Body of pancreas (tissue), 4 donors: ENCODE results near the gene COX6A2. TPM values are rescaled to one million over a fixed set of nuclear protein-coding genes. Genes with fewer than 3 reads are reported as not detected.

ENCODE experiments used
- ATAC-seq: fragments of 150-250 bp; one replicate; pipeline ENCODE4 v1.9.1; 2016
- DNase-seq, 4 donors: peaks; one replicate each; pipeline ENCODE4 v3.0.0-alpha.2; 2019
- H3K27ac ChIP-seq, 4 donors: fragments of 200-600 bp; sonication (generic); 1 replicate in 3 of 4; 2 replicates in 1 of 4; pipeline versions ENCODE4 v1.5.1 to v1.6.1; 2016 to 2019; ENCODE audit warnings: mild to moderate bottlenecking in 1 of 4, mixed read lengths in 1 of 4, moderate library complexity in 1 of 4
- H3K27me3 ChIP-seq, 2 donors: fragments of 200-600 bp; sonication (generic); one replicate each; pipeline ENCODE4 v1.6.0; 2016; ENCODE audit warnings: mild to moderate bottlenecking in 1 of 2
- H3K36me3 ChIP-seq, 2 donors: fragments of 200-600 bp; sonication (generic); replicated peaks in 1 of 2; 2 replicates each; pipeline ENCODE4 v1.5.1; 2016; ENCODE audit warnings: low read depth in 2 of 2; ENCODE audit not compliant: insufficient read depth in 1 of 2
- H3K4me1 ChIP-seq: fragments of 200-600 bp; sonication (generic); one replicate; pipeline ENCODE4 v1.6.0; 2016
- H3K4me3 ChIP-seq, 2 donors: fragments of 200-600 bp; sonication (generic); 1 replicate in 1 of 2; 2 replicates in 1 of 2; pipeline ENCODE4 v1.5.1; 2016 to 2019
- H3K9me3 ChIP-seq, 3 donors: fragments of 200-600 bp; sonication (generic); 1 replicate in 2 of 3; 2 replicates in 1 of 3; pipeline ENCODE4 v1.5.1; 2016
- POLR2A ChIP-seq, 3 donors: fragments of 450-650 bp; IDR thresholded peaks; one replicate each; pipeline ENCODE4 v1.6.1; 2016; ENCODE audit warnings: antibody characterized with exemption in 3 of 3, mild to moderate bottlenecking in 2 of 3
- WGBS, 2 donors: methylation state at CpG; one replicate each; pipeline ENCODE4 v1.1.5; 2017; 5-methylcytosine and 5-hydroxymethylcytosine counted together
- intact Hi-C: fragments of 100-400 bp; cut with DNase I; formaldehyde crosslinking; loops from one replicate; pipeline ENCODE4 v1.15.1; 2023
- total RNA-seq, 2 donors: library from RNA; depleted of rRNA; stranded (reverse); fragments of >200 nt; gene quantifications; one replicate each; pipeline ENCODE4 v1.1.0, GENCODE V29; 2016
- TF ChIP-seq, protein P1 (sequence below), 7 experiments: fragments of 450-650 bp in 4 of 7; fragments of 200-600 bp in 3 of 7; sonication (generic) in 3 of 7; IDR thresholded peaks; one replicate each; pipeline ENCODE4 v1.5.1; 2016 to 2019; ENCODE audit warnings: antibody characterized with exemption in 7 of 7

Gene COX6A2
- total RNA-seq, 2 donors from 2014 or later: not detected

DNA sequence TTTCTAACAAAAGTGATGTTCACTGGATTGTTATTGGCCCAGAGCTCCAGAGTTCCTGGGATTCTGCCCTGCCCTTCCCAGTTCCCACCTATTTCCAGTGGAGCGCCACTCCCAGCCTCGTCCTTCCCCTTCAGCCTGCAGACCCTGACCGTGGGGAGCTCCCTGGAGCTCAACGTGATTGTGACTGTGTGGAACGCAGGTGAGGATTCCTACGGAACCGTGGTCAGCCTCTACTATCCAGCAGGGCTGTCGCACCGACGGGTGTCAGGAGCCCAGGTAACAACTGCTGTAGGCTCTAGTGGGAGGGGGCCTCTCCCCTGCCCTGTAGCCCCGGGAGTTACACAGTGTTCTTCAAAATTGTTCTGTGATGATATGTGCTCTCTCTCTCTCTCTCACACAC, 11.8 kb downstream of the COX6A2 start:
- ATAC-seq (no peak), DNase-seq (no peak)
- intact Hi-C loops: no loop called here
- peaks cover 0 to 4% of the 10 kb centered on the region in 2 donors for H3K27me3 ChIP-seq
- 66 to 70% methylated on average over 8 to 11 of the region's 11 CpGs for WGBS, 2 donors
- no peaks in the 10 kb centered on the region for H3K4me1 ChIP-seq
- no peaks in the 10 kb centered on the region for H3K36me3 ChIP-seq
- H3K9me3 ChIP-seq: no peaks in the 10 kb centered on the region
- TF ChIP-seq, protein P1, sequence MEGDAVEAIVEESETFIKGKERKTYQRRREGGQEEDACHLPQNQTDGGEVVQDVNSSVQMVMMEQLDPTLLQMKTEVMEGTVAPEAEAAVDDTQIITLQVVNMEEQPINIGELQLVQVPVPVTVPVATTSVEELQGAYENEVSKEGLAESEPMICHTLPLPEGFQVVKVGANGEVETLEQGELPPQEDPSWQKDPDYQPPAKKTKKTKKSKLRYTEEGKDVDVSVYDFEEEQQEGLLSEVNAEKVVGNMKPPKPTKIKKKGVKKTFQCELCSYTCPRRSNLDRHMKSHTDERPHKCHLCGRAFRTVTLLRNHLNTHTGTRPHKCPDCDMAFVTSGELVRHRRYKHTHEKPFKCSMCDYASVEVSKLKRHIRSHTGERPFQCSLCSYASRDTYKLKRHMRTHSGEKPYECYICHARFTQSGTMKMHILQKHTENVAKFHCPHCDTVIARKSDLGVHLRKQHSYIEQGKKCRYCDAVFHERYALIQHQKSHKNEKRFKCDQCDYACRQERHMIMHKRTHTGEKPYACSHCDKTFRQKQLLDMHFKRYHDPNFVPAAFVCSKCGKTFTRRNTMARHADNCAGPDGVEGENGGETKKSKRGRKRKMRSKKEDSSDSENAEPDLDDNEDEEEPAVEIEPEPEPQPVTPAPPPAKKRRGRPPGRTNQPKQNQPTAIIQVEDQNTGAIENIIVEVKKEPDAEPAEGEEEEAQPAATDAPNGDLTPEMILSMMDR (IDR thresholded peaks at IDR 0.05): no peak
- TF ChIP-seq POLR2A (IDR thresholded peaks at IDR 0.05): no peak
- no peak overlapping the region for H3K27ac ChIP-seq
- no peak overlapping the region for H3K4me3 ChIP-seq

GRCh38 chr16:31414706-31415105, 13.5 kb downstream of the COX6A2 start:
- no peak for ATAC-seq
- no peak for TF ChIP-seq POLR2A (IDR thresholded peaks at IDR 0.05)
- TF ChIP-seq, protein P1 (IDR thresholded peaks at IDR 0.05): no peak
- 70 to 72% methylated on average over 3 to 4 of the region's 4 CpGs for WGBS, 2 donors
- no peaks in the 10 kb centered on the region for H3K9me3 ChIP-seq
- intact Hi-C loops: no loop called here
- no peak overlapping the region for H3K4me3 ChIP-seq
- H3K36me3 ChIP-seq: no peaks in the 10 kb centered on the region
- H3K4me1 ChIP-seq: no peaks in the 10 kb centered on the region
- no peak for DNase-seq
- H3K27me3 ChIP-seq: no peaks in the 10 kb centered on the region
- no peak overlapping the region for H3K27ac ChIP-seq

DNA sequence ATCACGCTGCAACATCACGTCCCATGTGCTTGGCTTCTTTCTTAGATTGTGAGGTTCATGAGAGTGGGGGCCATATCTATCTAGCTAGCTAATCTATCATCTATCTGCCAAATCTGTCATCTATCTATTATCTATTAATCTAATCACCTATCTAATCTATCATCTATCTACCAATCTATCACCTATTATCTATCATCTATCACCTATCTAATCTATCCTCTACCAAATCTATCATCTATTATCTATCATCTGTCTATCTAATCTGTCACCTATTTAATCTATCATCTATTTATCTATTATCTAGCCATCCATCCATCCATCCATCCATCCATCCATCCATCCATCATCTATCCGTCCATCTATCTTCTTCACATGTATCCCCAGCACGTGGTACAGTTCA, 14.2 kb downstream of the COX6A2 start:
- no peaks in the 10 kb centered on the region for H3K9me3 ChIP-seq
- intact Hi-C loops: no loop called here
- H3K4me1 ChIP-seq: no peaks in the 10 kb centered on the region
- no peak for ATAC-seq
- no peak overlapping the region for H3K27ac ChIP-seq
- no peak for DNase-seq
- TF ChIP-seq, protein P1 (IDR thresholded peaks at IDR 0.05): no peak
- no peak for TF ChIP-seq POLR2A (IDR thresholded peaks at IDR 0.05)
- no peaks in the 10 kb centered on the region for H3K27me3 ChIP-seq
- no peaks in the 10 kb centered on the region for H3K36me3 ChIP-seq
- 66 to 68% methylated on average over 4 of the region's 4 CpGs for WGBS, 2 donors
- no peak overlapping the region for H3K4me3 ChIP-seq

GRCh38 chr16:31413381-31413780, 14.8 kb downstream of the COX6A2 start:
- TF ChIP-seq, protein P1 (IDR thresholded peaks at IDR 0.05): no peak
- TF ChIP-seq POLR2A (IDR thresholded peaks at IDR 0.05): no peak
- Histone ChIP-seq H3K4me1 (no peaks in the 10 kb centered on the region), H3K9me3 (no peaks in the 10 kb centered on the region), H3K36me3 (no peaks in the 10 kb centered on the region), H3K27ac (no peak overlapping the region), H3K4me3 (no peak overlapping the region), H3K27me3 (no peaks in the 10 kb centered on the region)
- no peak for ATAC-seq
- intact Hi-C loops: no loop called here
- 82 to 90% methylated on average over 5 of the region's 5 CpGs for WGBS, 2 donors
- no peak for DNase-seq

GRCh38 chr16:31412750-31413149, 15.4 kb downstream of the COX6A2 start:
- Histone ChIP-seq H3K4me3 (no peak overlapping the region), H3K9me3 (no peaks in the 10 kb centered on the region), H3K4me1 (no peaks in the 10 kb centered on the region), H3K27me3 (no peaks in the 10 kb centered on the region), H3K27ac (no peak overlapping the region), H3K36me3 (no peaks in the 10 kb centered on the region)
- ATAC-seq (no peak), DNase-seq (no peak)
- TF ChIP-seq, protein P1 (IDR thresholded peaks at IDR 0.05): no peak
- no peak for TF ChIP-seq POLR2A (IDR thresholded peaks at IDR 0.05)
- intact Hi-C loops: no loop called here
- 81 to 82% methylated on average over 10 of the region's 10 CpGs for WGBS, 2 donors
